Measurements from ENCODE around the gene HASPIN. TPM values are rescaled to one million over a fixed set of nuclear protein-coding genes. Genes with fewer than 3 reads are reported as not detected.

HASPIN gene
- total RNA-seq, 1 experiment from 2014 or later: 30.1 TPM

- H3K36me3 ChIP-seq (ENCODE audit: insufficient read depth, low read length, poor library complexity, severe bottlenecking): no peaks in the 10 kb centered on the region
- H3K27ac ChIP-seq (ENCODE audit: low read depth, low read length, poor library complexity, severe bottlenecking): no peak overlapping the region
- no peak for DNase-seq (ENCODE audit: low spot score)
- POLR2A ChIA-PET (ENCODE audit: low non-redundant PET): no interaction called here
- intact Hi-C loops (cut with micrococcal nuclease; ENCODE audit: unreplicated experiment): no loop called here
- CTCF ChIA-PET: no interaction called here
- H3K4me3 ChIP-seq (ENCODE audit: low read depth, low read length, poor library complexity, severe bottlenecking): no peak overlapping the region
- TF ChIP-seq CTCF (conservative IDR thresholded peaks at IDR 0.05; ENCODE audit: low read depth, low read length) (no peak), EZH2 (IDR thresholded peaks at IDR 0.05; ENCODE audit: borderline replicate concordance, low read depth, low read length, poor library complexity, severe bottlenecking) (no peak)
- H3K9me3 ChIP-seq (ENCODE audit: low read depth, low read length, poor library complexity, severe bottlenecking): no peaks in the 10 kb centered on the region
- H3K4me1 ChIP-seq (ENCODE audit: insufficient read depth, low read length, poor library complexity, severe bottlenecking): no peaks in the 10 kb centered on the region
- H3K27me3 ChIP-seq (replicated peaks; ENCODE audit: insufficient read depth, low read depth, low read length, poor library complexity): no peaks in the 10 kb centered on the region
- no TSS peak for BruUV-seq (replicated peaks)
Observed at GRCh38 chr17:3763777-3764170, 40.1 kb downstream of the HASPIN start.

GRCh38 chr17:3765981-3766380 lies 42.3 kb downstream of the HASPIN start:
- intact Hi-C loops (cut with micrococcal nuclease; ENCODE audit: unreplicated experiment): no loop called here

GRCh38 chr17:3766779-3767178 lies 43.1 kb downstream of the HASPIN start:
- POLR2A ChIA-PET (ENCODE audit: low non-redundant PET): no interaction called here
- DNase-seq (ENCODE audit: low spot score): no peak
- H3K9me3 ChIP-seq (ENCODE audit: low read depth, low read length, poor library complexity, severe bottlenecking): no peaks in the 10 kb centered on the region
- TF ChIP-seq EZH2 (IDR thresholded peaks at IDR 0.05; ENCODE audit: borderline replicate concordance, low read depth, low read length, poor library complexity, severe bottlenecking): no peak
- TF ChIP-seq CTCF (conservative IDR thresholded peaks at IDR 0.05; ENCODE audit: low read depth, low read length): no peak
- no peaks in the 10 kb centered on the region for H3K4me1 ChIP-seq (ENCODE audit: insufficient read depth, low read length, poor library complexity, severe bottlenecking)
- CTCF ChIA-PET: no interaction called here
- BruUV-seq (replicated peaks): no TSS peak
- H3K27ac ChIP-seq (ENCODE audit: low read depth, low read length, poor library complexity, severe bottlenecking): no peak overlapping the region
- intact Hi-C loops (cut with micrococcal nuclease; ENCODE audit: unreplicated experiment): no loop called here
- no peak overlapping the region for H3K4me3 ChIP-seq (ENCODE audit: low read depth, low read length, poor library complexity, severe bottlenecking)
- no peaks in the 10 kb centered on the region for H3K36me3 ChIP-seq (ENCODE audit: insufficient read depth, low read length, poor library complexity, severe bottlenecking)
- H3K27me3 ChIP-seq (replicated peaks; ENCODE audit: insufficient read depth, low read depth, low read length, poor library complexity): no peaks in the 10 kb centered on the region

More at GRCh38 chr17:3765981-3766380, 42.3 kb downstream of the HASPIN start:
- no peaks in the 10 kb centered on the region for H3K9me3 ChIP-seq (ENCODE audit: low read depth, low read length, poor library complexity, severe bottlenecking)
- TF ChIP-seq EZH2 (IDR thresholded peaks at IDR 0.05; ENCODE audit: borderline replicate concordance, low read depth, low read length, poor library complexity, severe bottlenecking) (no peak), CTCF (conservative IDR thresholded peaks at IDR 0.05; ENCODE audit: low read depth, low read length) (no peak)
- H3K27me3 ChIP-seq (replicated peaks; ENCODE audit: insufficient read depth, low read depth, low read length, poor library complexity): no peaks in the 10 kb centered on the region
- H3K27ac ChIP-seq (ENCODE audit: low read depth, low read length, poor library complexity, severe bottlenecking): no peak overlapping the region
- no TSS peak for BruUV-seq (replicated peaks)
- ChIA-PET POLR2A (ENCODE audit: low non-redundant PET) (no interaction called here), CTCF (interaction anchor here (1.0 kb wide), 1 partner anchor 28 kb away, joined by 5 read pairs; no protein-coding TSS in a partner anchor)
- H3K4me3 ChIP-seq (ENCODE audit: low read depth, low read length, poor library complexity, severe bottlenecking): no peak overlapping the region
- no peak for DNase-seq (ENCODE audit: low spot score)
- no peaks in the 10 kb centered on the region for H3K36me3 ChIP-seq (ENCODE audit: insufficient read depth, low read length, poor library complexity, severe bottlenecking)
- no peaks in the 10 kb centered on the region for H3K4me1 ChIP-seq (ENCODE audit: insufficient read depth, low read length, poor library complexity, severe bottlenecking)

Data from A673 (cell line).